OCI-LY7 (cell line): ENCODE measurements around the gene DMKN. TPM values are rescaled to one million over a fixed set of nuclear protein-coding genes. Genes with fewer than 3 reads are reported as not detected.

Experiments used
- BruUV-seq: library from RNA; stranded (reverse); fragments of 400-500 nt; replicated peaks from 2 replicates; lab custom pipeline; 2021; lab: Mats Ljungman, UMichigan
- CTCF ChIA-PET: fragments of 300-600 bp; sonication (Branson Sonifier 250); formaldehyde crosslinking; loops from one replicate; lab custom pipeline; 2022; ENCODE audit warnings: antibody characterized with exemption; ENCODE audit not compliant: unreplicated experiment; lab: Charles Lee
- POLR2A ChIA-PET: fragments of 300-600 bp; sonication (Branson Sonifier 250); formaldehyde crosslinking; loops from one replicate; lab custom pipeline; 2022; ENCODE audit warnings: antibody characterized with exemption; lab: Charles Lee
- DNase-seq: peaks from one replicate; pipeline ENCODE4 v3.0.0-alpha.2; 2015; ENCODE audit warnings: low spot score
- H2AFZ ChIP-seq: fragments of 200-600 bp; sonication (generic), shearing (Covaris generic); 2 replicates; pipeline ENCODE4 v1.6.1; 2014; ENCODE audit warnings: mild to moderate bottlenecking, antibody characterized with exemption, low read length, moderate library complexity
- H3K27ac ChIP-seq: fragments of 200-600 bp; sonication (generic); 2 replicates; pipeline ENCODE4 v1.5.1; 2014; ENCODE audit warnings: mixed run types, low read depth, mild to moderate bottlenecking, moderate library complexity, low read length, inconsistent platforms; ENCODE audit not compliant: poor library complexity, severe bottlenecking
- H3K36me3 ChIP-seq: fragments of 200-600 bp; sonication (generic); 2 replicates; pipeline ENCODE4 v1.6.1; 2014; ENCODE audit warnings: mild to moderate bottlenecking, antibody characterized with exemption, low read length, moderate library complexity, mixed read lengths; ENCODE audit not compliant: insufficient read depth
- H3K4me1 ChIP-seq: fragments of 200-600 bp; sonication (generic); 2 replicates; pipeline ENCODE4 v1.5.1; 2014; ENCODE audit warnings: mild to moderate bottlenecking, low read length; ENCODE audit not compliant: insufficient read depth, poor library complexity, severe bottlenecking
- H3K4me2 ChIP-seq: fragments of 200-600 bp; sonication (generic); 2 replicates; pipeline ENCODE4 v1.6.1; 2014; ENCODE audit warnings: mild to moderate bottlenecking, low read length
- H3K4me3 ChIP-seq: fragments of 200-600 bp; sonication (generic); 2 replicates; pipeline ENCODE4 v1.5.1; 2014; ENCODE audit warnings: mild to moderate bottlenecking, low read depth, low read length; ENCODE audit not compliant: poor library complexity, severe bottlenecking
- H3K79me2 ChIP-seq: fragments of 200-600 bp; sonication (generic); 2 replicates; pipeline ENCODE4 v1.6.1; 2016; ENCODE audit warnings: low read depth, mild to moderate bottlenecking, low read length, moderate library complexity, mixed read lengths; ENCODE audit not compliant: insufficient read depth
- H3K9me2 ChIP-seq: fragments of 200-600 bp; sonication (generic); 2 replicates; pipeline ENCODE4 v1.6.1; 2016; ENCODE audit warnings: mild to moderate bottlenecking, low read length, mixed read lengths; ENCODE audit not compliant: insufficient read depth
- H3K9me3 ChIP-seq: fragments of 200-600 bp; sonication (generic); 2 replicates; pipeline ENCODE4 v1.6.1; 2014; ENCODE audit warnings: mild to moderate bottlenecking, mixed run types, low read length, mixed read lengths
- H4K20me1 ChIP-seq: fragments of 200-600 bp; sonication (generic); 2 replicates; pipeline ENCODE4 v1.6.1; 2014; ENCODE audit warnings: mild to moderate bottlenecking, antibody characterized with exemption, low read length, moderate library complexity, mixed read lengths; ENCODE audit not compliant: insufficient read depth
- EZH2phosphoT487 ChIP-seq: fragments of 200-600 bp; sonication (generic); IDR thresholded peaks from 2 replicates; pipeline ENCODE4 v1.6.1; 2018; ENCODE audit warnings: low read depth, borderline replicate concordance, mild to moderate bottlenecking, mixed run types, antibody characterized with exemption, low read length, moderate library complexity, mixed read lengths
- intact Hi-C: fragments of 100-400 bp; cut with micrococcal nuclease; formaldehyde crosslinking; loops from one replicate; pipeline ENCODE4 v1.10.0; 2022; ENCODE audit not compliant: unreplicated experiment
- total RNA-seq, 2 experiments: library from RNA; depleted of rRNA in 1 of 2; stranded (reverse); fragments of >200 nt in 1 of 2; shearing (Covaris generic) in 1 of 2; gene quantifications; 2 replicates each; pipeline ENCODE4 v1.2.3, GENCODE V29; 2014 to 2022
- TF ChIP-seq, protein P1 (sequence below): fragments of 200-600 bp; sonication (generic); conservative IDR thresholded peaks from 2 replicates; pipeline ENCODE4 v1.5.1; 2014; ENCODE audit warnings: mild to moderate bottlenecking, antibody characterized with exemption, low read length, moderate library complexity, mixed read lengths

The DMKN gene
- total RNA-seq, 2 experiments from 2014 or later = not detected

DNA sequence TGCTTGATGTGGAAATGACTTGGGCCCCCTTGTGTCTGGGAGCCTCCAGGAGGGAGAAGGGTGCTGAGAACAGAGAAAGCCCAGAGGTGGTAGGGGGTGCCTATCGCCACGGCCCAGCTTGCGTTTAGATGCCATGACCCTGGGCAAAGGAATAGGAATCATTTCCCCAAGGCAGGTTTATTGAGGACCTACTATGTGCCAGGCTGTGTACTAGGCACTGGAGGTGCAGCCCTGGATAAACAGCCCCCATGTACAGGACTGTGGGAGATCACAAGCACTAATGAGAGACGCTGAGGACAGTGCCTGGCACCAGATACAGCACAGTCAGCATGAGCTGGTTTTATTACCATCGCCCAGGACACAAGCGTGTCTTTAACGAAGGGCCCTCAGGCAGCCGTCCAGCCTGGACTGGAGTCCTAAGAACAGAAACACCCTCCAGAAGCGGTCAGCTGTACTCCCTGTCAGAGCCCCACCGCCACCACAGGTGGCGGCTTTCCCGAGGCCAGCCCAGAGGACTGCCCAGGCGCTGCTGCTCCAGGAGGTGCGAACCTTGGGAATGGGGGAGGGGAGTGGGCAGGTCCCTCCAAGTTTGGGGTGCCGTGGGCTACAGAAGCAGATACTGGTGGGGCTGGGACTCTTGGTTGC lies 36.6 kb upstream of the DMKN start:
- peaks cover 9% of the 10 kb centered on the region for H3K4me1 ChIP-seq
- no peaks in the 10 kb centered on the region for H3K9me2 ChIP-seq
- H3K27ac ChIP-seq = no peak overlapping the region
- no peak overlapping the region for H3K4me3 ChIP-seq
- DNase-seq = no peak
- TF ChIP-seq, protein P1, sequence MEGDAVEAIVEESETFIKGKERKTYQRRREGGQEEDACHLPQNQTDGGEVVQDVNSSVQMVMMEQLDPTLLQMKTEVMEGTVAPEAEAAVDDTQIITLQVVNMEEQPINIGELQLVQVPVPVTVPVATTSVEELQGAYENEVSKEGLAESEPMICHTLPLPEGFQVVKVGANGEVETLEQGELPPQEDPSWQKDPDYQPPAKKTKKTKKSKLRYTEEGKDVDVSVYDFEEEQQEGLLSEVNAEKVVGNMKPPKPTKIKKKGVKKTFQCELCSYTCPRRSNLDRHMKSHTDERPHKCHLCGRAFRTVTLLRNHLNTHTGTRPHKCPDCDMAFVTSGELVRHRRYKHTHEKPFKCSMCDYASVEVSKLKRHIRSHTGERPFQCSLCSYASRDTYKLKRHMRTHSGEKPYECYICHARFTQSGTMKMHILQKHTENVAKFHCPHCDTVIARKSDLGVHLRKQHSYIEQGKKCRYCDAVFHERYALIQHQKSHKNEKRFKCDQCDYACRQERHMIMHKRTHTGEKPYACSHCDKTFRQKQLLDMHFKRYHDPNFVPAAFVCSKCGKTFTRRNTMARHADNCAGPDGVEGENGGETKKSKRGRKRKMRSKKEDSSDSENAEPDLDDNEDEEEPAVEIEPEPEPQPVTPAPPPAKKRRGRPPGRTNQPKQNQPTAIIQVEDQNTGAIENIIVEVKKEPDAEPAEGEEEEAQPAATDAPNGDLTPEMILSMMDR = no peak
- TF ChIP-seq EZH2phosphoT487 = no peak
- CTCF ChIA-PET = no interaction called here
- BruUV-seq = no TSS peak
- POLR2A ChIA-PET = no interaction called here
- H2AFZ ChIP-seq = no peak overlapping the region
- H4K20me1 ChIP-seq = no peaks in the 10 kb centered on the region
- no peak overlapping the region for H3K4me2 ChIP-seq
- no peaks in the 10 kb centered on the region for H3K9me3 ChIP-seq
- peaks cover 6% of the 10 kb centered on the region; the same call in 1 of the 2 replicates for H3K79me2 ChIP-seq
- no peaks in the 10 kb centered on the region; the same call in 1 of the 2 replicates for H3K36me3 ChIP-seq
- intact Hi-C loops = loop anchor here (1.0 to 5.0 kb wide), 3 partner anchors 42 to 142 kb away; partner anchors contain the start of gene COX6B1

DNA sequence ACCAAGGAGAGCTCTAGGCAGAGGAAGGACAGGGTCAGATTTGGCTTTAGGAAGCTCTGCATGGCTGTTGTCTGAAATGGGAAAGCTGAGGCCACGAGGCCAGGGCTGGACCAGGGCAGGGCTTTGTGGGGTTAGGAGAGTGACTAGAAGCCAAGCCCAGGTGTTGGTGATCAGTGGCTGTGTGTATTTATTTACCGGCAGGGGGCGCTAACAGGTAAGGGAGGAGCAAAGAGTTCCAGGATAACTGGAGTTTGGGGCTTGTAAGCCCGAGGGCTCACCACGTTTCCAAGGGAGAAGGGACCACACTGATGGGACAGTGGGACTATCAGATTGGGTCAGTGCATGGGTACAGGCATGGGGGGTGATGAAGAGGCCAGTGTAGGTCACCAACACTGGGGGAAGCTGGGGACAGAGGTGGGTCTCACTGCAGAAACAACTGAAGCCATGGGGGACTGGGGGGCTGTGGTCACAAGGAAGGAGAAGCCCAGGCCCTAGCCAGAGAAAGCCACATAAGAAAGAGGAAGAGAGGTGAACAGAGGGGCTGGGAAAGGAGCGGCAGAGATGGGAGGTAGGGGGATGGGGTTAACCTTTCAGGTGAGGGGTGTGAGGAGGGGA lies 35.8 kb upstream of the DMKN start:
- ChIA-PET CTCF (no interaction called here), POLR2A (no interaction called here)
- H3K9me2 ChIP-seq = no peaks in the 10 kb centered on the region
- H4K20me1 ChIP-seq = no peaks in the 10 kb centered on the region
- peak; percentile 82 for DNase-seq
- no peaks in the 10 kb centered on the region; the same call in 1 of the 2 replicates for H3K36me3 ChIP-seq
- no peak overlapping the region for H2AFZ ChIP-seq
- peaks cover 13% of the 10 kb centered on the region for H3K4me1 ChIP-seq
- intact Hi-C loops = loop anchor here (1.0 to 5.0 kb wide), 3 partner anchors 43 to 143 kb away; partner anchors contain the start of gene COX6B1
- no peak overlapping the region for H3K27ac ChIP-seq
- peaks cover 13% of the 10 kb centered on the region; the same call in 1 of the 2 replicates for H3K79me2 ChIP-seq
- H3K9me3 ChIP-seq = no peaks in the 10 kb centered on the region
- H3K4me2 ChIP-seq = no peak overlapping the region
- TF ChIP-seq, protein P1 = peak; percentile 90
- TF ChIP-seq EZH2phosphoT487 = no peak
- BruUV-seq = no TSS peak
- H3K4me3 ChIP-seq = no peak overlapping the region
